Esophagus (tissue), 2 donors: ENCODE results near the gene ATAD2B. TPM values are rescaled to one million over a fixed set of nuclear protein-coding genes. Genes with fewer than 3 reads are reported as not detected.

Experiments
- H3K27ac ChIP-seq, 2 donors: one replicate each; pipeline ENCODE4 v1.5.1; 2013; ENCODE audit warnings: low read depth in 2 of 2, mild to moderate bottlenecking in 2 of 2, inconsistent platforms in 1 of 2, low read length in 1 of 2, moderate library complexity in 1 of 2
- H3K27me3 ChIP-seq, 2 donors: one replicate each; pipeline ENCODE4 v1.6.1; 2013; ENCODE audit warnings: low read length in 2 of 2, control low read depth in 1 of 2, mild to moderate bottlenecking in 1 of 2; ENCODE audit not compliant: insufficient read depth in 2 of 2, control insufficient read depth in 1 of 2
- H3K36me3 ChIP-seq, 2 donors: one replicate each; pipeline ENCODE4 v1.6.1; 2013; ENCODE audit warnings: low read length in 1 of 2; ENCODE audit not compliant: control insufficient read depth in 2 of 2, insufficient read depth in 2 of 2
- H3K4me1 ChIP-seq, 2 donors: one replicate each; pipeline ENCODE4 v1.6.1; 2013; ENCODE audit warnings: low read length in 1 of 2; ENCODE audit not compliant: control insufficient read depth in 2 of 2, insufficient read depth in 2 of 2
- H3K4me3 ChIP-seq, 2 donors: one replicate each; pipeline ENCODE4 v1.5.1; 2013; ENCODE audit warnings: low read length in 2 of 2, mild to moderate bottlenecking in 2 of 2, low read depth in 1 of 2, moderate library complexity in 1 of 2
- H3K9me3 ChIP-seq, 2 donors: one replicate each; pipeline ENCODE4 v1.6.1; 2013; ENCODE audit warnings: mild to moderate bottlenecking in 2 of 2, low read depth in 1 of 2, low read length in 1 of 2, moderate library complexity in 1 of 2; ENCODE audit not compliant: control insufficient read depth in 2 of 2, insufficient read depth in 1 of 2
- WGBS, 2 donors: extraction: QIAGEN DNeasy Blood & Tissue Kit; methylation state at CpG; one replicate each; pipeline ENCODE4 v1.1.7; 2013; 5-methylcytosine and 5-hydroxymethylcytosine counted together
- polyA plus RNA-seq, 2 donors: library from polyadenylated mRNA; stranded (reverse); fragments of 200-250 nt; gene quantifications; one replicate each; pipeline ENCODE4 v1.2.3, GENCODE V29; 2013
- donor health status: healthy with polysubstance abuse.
- donor health status: Bipolar disorder and iron deficiency.

Gene ATAD2B
- polyA plus RNA-seq, 2 donors = 4.0 to 5.8 TPM

- Histone ChIP-seq H3K4me1 (no peaks in the 10 kb centered on the region), H3K36me3 (peaks cover 0 to 5% of the 10 kb centered on the region in 2 donors), H3K27me3 (no peaks in the 10 kb centered on the region), H3K27ac (no peak overlapping the region), H3K4me3 (no peak overlapping the region), H3K9me3 (no peaks in the 10 kb centered on the region)
- WGBS, 2 donors = 82 to 93% methylated on average over 5 of the region's 5 CpGs
Measured at GRCh38 chr2:23713351-23713750, 213.6 kb downstream of the ATAD2B start.

- peaks cover 0 to 5% of the 10 kb centered on the region in 2 donors for H3K36me3 ChIP-seq
- H3K4me1 ChIP-seq = no peaks in the 10 kb centered on the region
- no peak overlapping the region for H3K4me3 ChIP-seq
- H3K9me3 ChIP-seq = no peaks in the 10 kb centered on the region
- no peaks in the 10 kb centered on the region for H3K27me3 ChIP-seq
- H3K27ac ChIP-seq = no peak overlapping the region
- WGBS, 2 donors = 75 to 80% methylated on average over 2 of the region's 2 CpGs
Measured at GRCh38 chr2:23712756-23713151, 214.2 kb downstream of the ATAD2B start.

DNA sequence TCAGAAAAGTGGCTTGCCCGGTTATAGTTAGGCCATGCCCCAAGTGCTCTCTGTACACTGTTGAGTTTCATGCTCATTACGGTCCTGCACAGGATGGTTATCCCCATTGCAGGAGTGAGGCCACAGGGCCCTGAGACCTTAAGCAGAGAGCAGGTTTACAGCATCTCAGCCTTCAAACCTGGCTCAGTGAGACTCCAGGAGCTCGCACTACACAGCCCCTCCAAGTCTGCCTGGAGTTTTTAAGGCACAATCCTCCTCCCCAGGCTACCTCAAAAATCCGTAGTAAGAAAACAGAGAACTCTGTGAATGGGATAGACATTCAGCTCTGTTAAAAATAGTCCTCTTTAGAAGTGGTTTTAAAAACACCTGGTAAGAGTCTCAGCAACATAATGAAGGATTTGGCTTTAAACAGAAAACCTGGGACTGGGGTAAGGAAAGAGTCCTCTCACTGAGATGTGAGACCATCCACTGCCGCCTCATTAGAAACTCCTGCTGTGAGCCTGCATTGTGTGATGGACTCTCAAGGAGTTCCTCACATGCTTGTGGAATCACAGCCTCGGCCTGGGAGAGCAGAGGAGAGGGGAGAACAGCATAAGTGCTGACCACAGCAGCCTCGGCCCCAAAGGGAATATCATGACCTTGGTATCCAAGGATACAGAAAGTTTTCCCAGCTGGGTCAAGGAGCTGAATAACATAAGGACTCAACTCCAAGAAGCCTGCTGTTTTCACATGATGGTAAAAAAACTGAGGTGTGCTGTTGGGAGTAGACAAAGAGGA is 214.8 kb downstream of the ATAD2B start:
- no peaks in the 10 kb centered on the region for H3K27me3 ChIP-seq
- H3K27ac ChIP-seq = no peak overlapping the region
- H3K4me3 ChIP-seq = no peak overlapping the region
- peaks cover 0 to 5% of the 10 kb centered on the region in 2 donors for H3K36me3 ChIP-seq
- 80 to 84% methylated on average over 7 of the region's 7 CpGs for WGBS, 2 donors
- H3K4me1 ChIP-seq = no peaks in the 10 kb centered on the region
- H3K9me3 ChIP-seq = no peaks in the 10 kb centered on the region

- no peaks in the 10 kb centered on the region for H3K27me3 ChIP-seq
- H3K4me1 ChIP-seq = no peaks in the 10 kb centered on the region
- peaks cover 0 to 4% of the 10 kb centered on the region in 2 donors for H3K36me3 ChIP-seq
- WGBS, 2 donors = 96% methylated on average over 8 of the region's 8 CpGs
- H3K27ac ChIP-seq = no peak overlapping the region
- no peak overlapping the region for H3K4me3 ChIP-seq
- no peaks in the 10 kb centered on the region for H3K9me3 ChIP-seq
Measured at GRCh38 chr2:23709311-23709710, 217.6 kb downstream of the ATAD2B start.

GRCh38 chr2:23708771-23709170 is 218.2 kb downstream of the ATAD2B start:
- Histone ChIP-seq H3K9me3 (no peaks in the 10 kb centered on the region), H3K4me1 (no peaks in the 10 kb centered on the region), H3K36me3 (peaks cover 0 to 6% of the 10 kb centered on the region in 2 donors), H3K27me3 (no peaks in the 10 kb centered on the region), H3K27ac (no peak overlapping the region), H3K4me3 (no peak overlapping the region)
- WGBS, 2 donors = 92 to 96% methylated on average over 6 of the region's 6 CpGs

GRCh38 chr2:23707096-23707495 is 219.8 kb downstream of the ATAD2B start:
- Histone ChIP-seq H3K27ac (no peak overlapping the region), H3K27me3 (no peaks in the 10 kb centered on the region), H3K4me3 (no peak overlapping the region), H3K9me3 (no peaks in the 10 kb centered on the region), H3K4me1 (no peaks in the 10 kb centered on the region), H3K36me3 (peaks cover 0 to 10% of the 10 kb centered on the region in 2 donors)
- WGBS, 2 donors = 75 to 78% methylated on average over 9 of the region's 9 CpGs

GRCh38 chr2:23706613-23707078 is 220.3 kb downstream of the ATAD2B start:
- Histone ChIP-seq H3K4me1 (no peaks in the 10 kb centered on the region), H3K9me3 (no peaks in the 10 kb centered on the region), H3K36me3 (peaks cover 0 to 10% of the 10 kb centered on the region in 2 donors), H3K27me3 (no peaks in the 10 kb centered on the region), H3K4me3 (no peak overlapping the region), H3K27ac (no peak overlapping the region)
- 96% methylated on average over 18 of the region's 18 CpGs for WGBS, 2 donors

- Histone ChIP-seq H3K36me3 (peaks cover 0 to 10% of the 10 kb centered on the region in 2 donors), H3K27ac (no peak overlapping the region), H3K4me3 (no peak overlapping the region), H3K4me1 (no peaks in the 10 kb centered on the region), H3K9me3 (no peaks in the 10 kb centered on the region), H3K27me3 (no peaks in the 10 kb centered on the region)
- 93% methylated on average over 18 of the region's 18 CpGs for WGBS, 2 donors
Measured at GRCh38 chr2:23705771-23706612, 220.9 kb downstream of the ATAD2B start.

- Histone ChIP-seq H3K27me3 (no peaks in the 10 kb centered on the region), H3K27ac (no peak overlapping the region), H3K9me3 (peaks cover 0 to 1% of the 10 kb centered on the region in 2 donors), H3K4me3 (no peak overlapping the region), H3K4me1 (peaks cover 0 to 7% of the 10 kb centered on the region in 2 donors), H3K36me3 (peaks cover 4 to 12% of the 10 kb centered on the region in 2 donors)
- 87 to 94% methylated on average over 16 of the region's 16 CpGs for WGBS, 2 donors
Measured at GRCh38 chr2:23703583-23704385, 223.1 kb downstream of the ATAD2B start.
